HepG2 (cell line): ENCODE measurements around the gene SLC43A3. TPM values are rescaled to one million over a fixed set of nuclear protein-coding genes. Genes with fewer than 3 reads are reported as not detected.

Experiments used
- CEBPG ChIP-seq: IDR thresholded peaks from 2 replicates; pipeline ENCODE4 v1.6.1; 2016
- FOXA3 ChIP-seq: IDR thresholded peaks from 2 replicates; pipeline ENCODE4 v1.6.1; 2016; ENCODE audit warnings: missing genetic modification reagents, missing compliant biosample characterization
- LCORL ChIP-seq, 2 experiments: fragments of 450-650 bp in 1 of 2; sonication (generic) in 1 of 2; formaldehyde crosslinking in 1 of 2; IDR thresholded peaks; 2 replicates each; pipeline versions ENCODE4 v1.5.0 to v1.6.1; 2017 to 2020; ENCODE audit warnings: antibody characterized with exemption in 1 of 2, missing genetic modification reagents in 1 of 2
- TCF7 ChIP-seq: sonication (generic); IDR thresholded peaks from 2 replicates; pipeline ENCODE4 v1.6.1; 2016; ENCODE audit warnings: antibody characterized with exemption, low read depth
- ZMAT3 ChIP-seq: sonication (generic); formaldehyde crosslinking; conservative IDR thresholded peaks from 2 replicates; pipeline ENCODE4 v1.7.0; 2021; ENCODE audit warnings: missing genetic modification reagents
- ZZZ3 ChIP-seq: sonication (generic); formaldehyde crosslinking; IDR thresholded peaks from 2 replicates; pipeline ENCODE4 v1.4.0; 2020; ENCODE audit warnings: missing genetic modification reagents, mild to moderate bottlenecking, borderline replicate concordance
- polyA plus RNA-seq, 8 experiments: library from polyadenylated mRNA; depleted of rRNA in 3 of 8; stranded (reverse) in 7 of 8; unstranded in 1 of 8; fragments of >200 nt; fragmentation: Illumina TruSeq in 4 of 8; extraction: Trizol in 4 of 8; gene quantifications; 2 replicates each; pipeline versions ENCODE4 v1.2.1 to v1.2.3, GENCODE V29; 2011 to 2016; ENCODE audit warnings: low read depth in 4 of 8, missing spikeins in 1 of 8, mixed read lengths in 1 of 8; ENCODE audit not compliant: insufficient read depth in 1 of 8
- total RNA-seq, 5 experiments: library from RNA; depleted of rRNA; stranded (reverse); fragments of >200 nt; fragmentation: Illumina TruSeq; extraction: Trizol; gene quantifications; 2 replicates each; pipeline ENCODE4 v1.2.3, GENCODE V29; 2016; ENCODE audit warnings: low read depth in 1 of 5
- TF ChIP-seq, protein P1 (sequence below): sonication (generic); formaldehyde crosslinking; IDR thresholded peaks from 2 replicates; pipeline ENCODE4 v1.4.0; 2020; ENCODE audit warnings: missing genetic modification reagents
- TF ChIP-seq, protein P2 (sequence below): sonication (generic); formaldehyde crosslinking; IDR thresholded peaks from 2 replicates; pipeline ENCODE4 v1.4.0; 2020; ENCODE audit warnings: missing genetic modification reagents
- TF ChIP-seq, protein P3 (sequence below): IDR thresholded peaks from 2 replicates; pipeline ENCODE4 v1.6.1; 2012; ENCODE audit warnings: low read length, improper control_type of control experiment
- TF ChIP-seq, protein P4 (sequence below): IDR thresholded peaks from 2 replicates; pipeline ENCODE4 v1.6.1; 2016; ENCODE audit warnings: low read depth, missing genetic modification reagents, missing compliant biosample characterization

SLC43A3 gene
- total and polyA plus RNA-seq, 2 of the 13 experiments (the other 11 are each of a cell fraction or from before 2014, with no cell fraction given): 2.6 TPM; not detected in 1

DNA sequence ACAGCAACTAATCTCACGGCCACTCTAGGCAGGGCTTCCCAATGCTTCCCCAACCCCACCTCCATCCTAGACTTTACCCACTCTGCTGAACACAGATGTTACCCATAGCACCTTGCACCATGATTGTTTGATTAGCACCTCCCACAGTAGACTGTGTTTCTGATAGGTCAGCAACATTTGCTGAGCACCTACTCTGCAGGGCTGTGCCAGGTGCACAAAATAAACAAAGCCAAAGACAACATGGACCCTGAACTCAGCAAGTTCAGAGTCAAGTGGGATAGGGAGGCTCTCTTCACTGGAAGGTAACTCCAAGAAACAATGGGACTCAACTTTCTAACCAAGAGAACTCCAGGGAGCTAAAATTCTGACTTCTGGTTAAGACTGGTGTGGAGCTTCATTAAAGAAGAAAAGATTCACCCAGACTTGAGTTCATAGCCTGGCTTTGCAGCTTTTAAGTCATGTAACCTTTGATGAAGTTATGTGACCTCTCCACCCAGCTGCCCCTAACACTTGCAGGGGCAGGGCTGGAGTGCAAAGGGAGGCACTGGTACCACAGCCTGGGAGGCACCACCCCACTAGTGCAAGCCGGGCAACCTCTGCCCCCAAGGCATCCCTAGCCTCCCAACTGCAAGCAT lies 26.7 kb upstream of the SLC43A3 start (continued):
- TF ChIP-seq, protein P1, sequence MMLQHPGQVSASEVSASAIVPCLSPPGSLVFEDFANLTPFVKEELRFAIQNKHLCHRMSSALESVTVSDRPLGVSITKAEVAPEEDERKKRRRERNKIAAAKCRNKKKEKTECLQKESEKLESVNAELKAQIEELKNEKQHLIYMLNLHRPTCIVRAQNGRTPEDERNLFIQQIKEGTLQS (CRISPR knock-in tag): no peak
- peak; percentile 89; the same call in 1 of the 2 replicates for TF ChIP-seq ZMAT3
- peak; percentile 98 for TF ChIP-seq FOXA3 (CRISPR knock-in tag)
- TF ChIP-seq, protein P2, sequence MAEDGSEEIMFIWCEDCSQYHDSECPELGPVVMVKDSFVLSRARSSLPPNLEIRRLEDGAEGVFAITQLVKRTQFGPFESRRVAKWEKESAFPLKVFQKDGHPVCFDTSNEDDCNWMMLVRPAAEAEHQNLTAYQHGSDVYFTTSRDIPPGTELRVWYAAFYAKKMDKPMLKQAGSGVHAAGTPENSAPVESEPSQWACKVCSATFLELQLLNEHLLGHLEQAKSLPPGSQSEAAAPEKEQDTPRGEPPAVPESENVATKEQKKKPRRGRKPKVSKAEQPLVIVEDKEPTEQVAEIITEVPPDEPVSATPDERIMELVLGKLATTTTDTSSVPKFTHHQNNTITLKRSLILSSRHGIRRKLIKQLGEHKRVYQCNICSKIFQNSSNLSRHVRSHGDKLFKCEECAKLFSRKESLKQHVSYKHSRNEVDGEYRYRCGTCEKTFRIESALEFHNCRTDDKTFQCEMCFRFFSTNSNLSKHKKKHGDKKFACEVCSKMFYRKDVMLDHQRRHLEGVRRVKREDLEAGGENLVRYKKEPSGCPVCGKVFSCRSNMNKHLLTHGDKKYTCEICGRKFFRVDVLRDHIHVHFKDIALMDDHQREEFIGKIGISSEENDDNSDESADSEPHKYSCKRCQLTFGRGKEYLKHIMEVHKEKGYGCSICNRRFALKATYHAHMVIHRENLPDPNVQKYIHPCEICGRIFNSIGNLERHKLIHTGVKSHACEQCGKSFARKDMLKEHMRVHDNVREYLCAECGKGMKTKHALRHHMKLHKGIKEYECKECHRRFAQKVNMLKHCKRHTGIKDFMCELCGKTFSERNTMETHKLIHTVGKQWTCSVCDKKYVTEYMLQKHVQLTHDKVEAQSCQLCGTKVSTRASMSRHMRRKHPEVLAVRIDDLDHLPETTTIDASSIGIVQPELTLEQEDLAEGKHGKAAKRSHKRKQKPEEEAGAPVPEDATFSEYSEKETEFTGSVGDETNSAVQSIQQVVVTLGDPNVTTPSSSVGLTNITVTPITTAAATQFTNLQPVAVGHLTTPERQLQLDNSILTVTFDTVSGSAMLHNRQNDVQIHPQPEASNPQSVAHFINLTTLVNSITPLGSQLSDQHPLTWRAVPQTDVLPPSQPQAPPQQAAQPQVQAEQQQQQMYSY (CRISPR knock-in tag): no peak
- TF ChIP-seq, protein P3, sequence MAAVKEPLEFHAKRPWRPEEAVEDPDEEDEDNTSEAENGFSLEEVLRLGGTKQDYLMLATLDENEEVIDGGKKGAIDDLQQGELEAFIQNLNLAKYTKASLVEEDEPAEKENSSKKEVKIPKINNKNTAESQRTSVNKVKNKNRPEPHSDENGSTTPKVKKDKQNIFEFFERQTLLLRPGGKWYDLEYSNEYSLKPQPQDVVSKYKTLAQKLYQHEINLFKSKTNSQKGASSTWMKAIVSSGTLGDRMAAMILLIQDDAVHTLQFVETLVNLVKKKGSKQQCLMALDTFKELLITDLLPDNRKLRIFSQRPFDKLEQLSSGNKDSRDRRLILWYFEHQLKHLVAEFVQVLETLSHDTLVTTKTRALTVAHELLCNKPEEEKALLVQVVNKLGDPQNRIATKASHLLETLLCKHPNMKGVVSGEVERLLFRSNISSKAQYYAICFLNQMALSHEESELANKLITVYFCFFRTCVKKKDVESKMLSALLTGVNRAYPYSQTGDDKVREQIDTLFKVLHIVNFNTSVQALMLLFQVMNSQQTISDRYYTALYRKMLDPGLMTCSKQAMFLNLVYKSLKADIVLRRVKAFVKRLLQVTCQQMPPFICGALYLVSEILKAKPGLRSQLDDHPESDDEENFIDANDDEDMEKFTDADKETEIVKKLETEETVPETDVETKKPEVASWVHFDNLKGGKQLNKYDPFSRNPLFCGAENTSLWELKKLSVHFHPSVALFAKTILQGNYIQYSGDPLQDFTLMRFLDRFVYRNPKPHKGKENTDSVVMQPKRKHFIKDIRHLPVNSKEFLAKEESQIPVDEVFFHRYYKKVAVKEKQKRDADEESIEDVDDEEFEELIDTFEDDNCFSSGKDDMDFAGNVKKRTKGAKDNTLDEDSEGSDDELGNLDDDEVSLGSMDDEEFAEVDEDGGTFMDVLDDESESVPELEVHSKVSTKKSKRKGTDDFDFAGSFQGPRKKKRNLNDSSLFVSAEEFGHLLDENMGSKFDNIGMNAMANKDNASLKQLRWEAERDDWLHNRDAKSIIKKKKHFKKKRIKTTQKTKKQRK: no peak
- no peak; the same call in 1 of the 2 replicates for TF ChIP-seq TCF7
- peak; percentile 43; the same call in 1 of the 2 replicates for TF ChIP-seq ZZZ3 (CRISPR knock-in tag)
- TF ChIP-seq, protein P4, sequence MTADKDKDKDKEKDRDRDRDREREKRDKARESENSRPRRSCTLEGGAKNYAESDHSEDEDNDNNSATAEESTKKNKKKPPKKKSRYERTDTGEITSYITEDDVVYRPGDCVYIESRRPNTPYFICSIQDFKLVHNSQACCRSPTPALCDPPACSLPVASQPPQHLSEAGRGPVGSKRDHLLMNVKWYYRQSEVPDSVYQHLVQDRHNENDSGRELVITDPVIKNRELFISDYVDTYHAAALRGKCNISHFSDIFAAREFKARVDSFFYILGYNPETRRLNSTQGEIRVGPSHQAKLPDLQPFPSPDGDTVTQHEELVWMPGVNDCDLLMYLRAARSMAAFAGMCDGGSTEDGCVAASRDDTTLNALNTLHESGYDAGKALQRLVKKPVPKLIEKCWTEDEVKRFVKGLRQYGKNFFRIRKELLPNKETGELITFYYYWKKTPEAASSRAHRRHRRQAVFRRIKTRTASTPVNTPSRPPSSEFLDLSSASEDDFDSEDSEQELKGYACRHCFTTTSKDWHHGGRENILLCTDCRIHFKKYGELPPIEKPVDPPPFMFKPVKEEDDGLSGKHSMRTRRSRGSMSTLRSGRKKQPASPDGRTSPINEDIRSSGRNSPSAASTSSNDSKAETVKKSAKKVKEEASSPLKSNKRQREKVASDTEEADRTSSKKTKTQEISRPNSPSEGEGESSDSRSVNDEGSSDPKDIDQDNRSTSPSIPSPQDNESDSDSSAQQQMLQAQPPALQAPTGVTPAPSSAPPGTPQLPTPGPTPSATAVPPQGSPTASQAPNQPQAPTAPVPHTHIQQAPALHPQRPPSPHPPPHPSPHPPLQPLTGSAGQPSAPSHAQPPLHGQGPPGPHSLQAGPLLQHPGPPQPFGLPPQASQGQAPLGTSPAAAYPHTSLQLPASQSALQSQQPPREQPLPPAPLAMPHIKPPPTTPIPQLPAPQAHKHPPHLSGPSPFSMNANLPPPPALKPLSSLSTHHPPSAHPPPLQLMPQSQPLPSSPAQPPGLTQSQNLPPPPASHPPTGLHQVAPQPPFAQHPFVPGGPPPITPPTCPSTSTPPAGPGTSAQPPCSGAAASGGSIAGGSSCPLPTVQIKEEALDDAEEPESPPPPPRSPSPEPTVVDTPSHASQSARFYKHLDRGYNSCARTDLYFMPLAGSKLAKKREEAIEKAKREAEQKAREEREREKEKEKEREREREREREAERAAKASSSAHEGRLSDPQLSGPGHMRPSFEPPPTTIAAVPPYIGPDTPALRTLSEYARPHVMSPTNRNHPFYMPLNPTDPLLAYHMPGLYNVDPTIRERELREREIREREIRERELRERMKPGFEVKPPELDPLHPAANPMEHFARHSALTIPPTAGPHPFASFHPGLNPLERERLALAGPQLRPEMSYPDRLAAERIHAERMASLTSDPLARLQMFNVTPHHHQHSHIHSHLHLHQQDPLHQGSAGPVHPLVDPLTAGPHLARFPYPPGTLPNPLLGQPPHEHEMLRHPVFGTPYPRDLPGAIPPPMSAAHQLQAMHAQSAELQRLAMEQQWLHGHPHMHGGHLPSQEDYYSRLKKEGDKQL (CRISPR knock-in tag): peak; percentile 90
- TF ChIP-seq CEBPG (CRISPR knock-in tag): peak; percentile 72
- TF ChIP-seq LCORL (IDR thresholded peaks at IDR 0.05): no peak
- peak; percentile 88 for TF ChIP-seq LCORL (CRISPR knock-in tag; IDR thresholded peaks at IDR 0.05)
